Sciatic nerve (tissue), 1 donor: ENCODE data around the gene BCORL1. TPM values are rescaled to one million over a fixed set of nuclear protein-coding genes. Genes with fewer than 3 reads are reported as not detected.

Experiments
- total RNA-seq: library from RNA; stranded (reverse); fragmentation: NEBNext Ultra II Directional; extraction: Animal tissue kit (Norgen Biotek cat#: 25700); gene quantifications from one replicate; pipeline ENCODE4 v1.2.1, GENCODE V29; 2021
- donor health status: DM: no; HTN: no; CAD: no.

Gene BCORL1
- total RNA-seq, 1 donor from 2014 or later: 25.1 TPM

Other genes with a start within 250 kb of the BCORL1 start
- gene XPNPEP2, start 243.7 kb upstream of the BCORL1 start, total RNA-seq: 6.6 TPM
- 8.6 TPM for gene SASH3, start 202.7 kb upstream of the BCORL1 start, total RNA-seq
- 30.4 TPM for gene ZDHHC9, start 138.7 kb upstream of the BCORL1 start, total RNA-seq
- 13.9 TPM for gene UTP14A, start 76.5 kb upstream of the BCORL1 start, total RNA-seq
- 15.3 TPM for gene ELF4, start 127.9 kb downstream of the BCORL1 start, total RNA-seq
- 15.7 TPM for gene AIFM1, start 183.2 kb downstream of the BCORL1 start, total RNA-seq
- gene RAB33A, start 189.3 kb downstream of the BCORL1 start, total RNA-seq: not detected